GM12878 (cell line): ENCODE data around the gene MCOLN1. TPM values are rescaled to one million over a fixed set of nuclear protein-coding genes. Genes with fewer than 3 reads are reported as not detected.
A peak's percentile ranks its signal among the peaks of the same experiment; 100 is the strongest.

Source experiments
- ATAC-seq: fragments of 200-7000 bp; cut with Tn5 transposase; 3 replicates; pipeline ENCODE4 v1.9.1; 2020; ENCODE audit warnings: mild to moderate bottlenecking, moderate library complexity
- BruUV-seq: library from RNA; stranded (reverse); fragments of 400-500 nt; replicated peaks from 2 replicates; lab custom pipeline; 2021; lab: Mats Ljungman, UMichigan
- CTCF ChIA-PET: fragments of 300-600 bp; sonication (Branson Sonifier 250); formaldehyde crosslinking; extraction: SDS; loops from one replicate; lab custom pipeline; 2021; ENCODE audit warnings: inconsistent platforms; lab: Yijun Ruan, JAX
- POLR2A ChIA-PET: fragments of 350-600 bp; formaldehyde crosslinking; extraction: SDS; loops from one replicate; lab custom pipeline; 2021; ENCODE audit warnings: inconsistent platforms; lab: Charles Lee
- RAD21 ChIA-PET: fragments of 300-600 bp; sonication (Branson Sonifier 250); formaldehyde crosslinking; loops from one replicate; lab custom pipeline; 2023; ENCODE audit warnings: antibody characterized with exemption; ENCODE audit not compliant: unreplicated experiment; lab: Charles Lee
- SMC1A ChIA-PET: fragments of 300-600 bp; sonication (Branson Sonifier 250); formaldehyde crosslinking; loops from one replicate; lab custom pipeline; 2023; ENCODE audit not compliant: unreplicated experiment, uncharacterized antibody; lab: Charles Lee
- DNase-seq: peaks from one replicate; pipeline ENCODE4 v3.0.0-alpha.2; 2011; ENCODE audit warnings: low read depth, low spot score
- FAIRE-seq: peaks from 3 replicates; lab custom pipeline; 2011; peaks lifted over from hg19 to GRCh38; lab: Jason Lieb, UNC
- H2AFZ ChIP-seq: 2 replicates; pipeline ENCODE4 v1.6.0; 2011; ENCODE audit warnings: low read depth, low read length, control low read depth; ENCODE audit not compliant: control insufficient read depth
- H3K27ac ChIP-seq: 2 replicates; pipeline ENCODE4 v1.5.1; 2011; ENCODE audit warnings: control low read depth; ENCODE audit not compliant: control insufficient read depth, insufficient read depth
- H3K27me3 ChIP-seq, 2 experiments: replicated peaks in 1 of 2; 2 replicates each; pipeline versions ENCODE4 v1.6.0 to v1.6.1; 2011; ENCODE audit warnings: low read length in 1 of 2; ENCODE audit not compliant: control insufficient read depth in 2 of 2, insufficient read depth in 2 of 2
- H3K36me3 ChIP-seq, 2 experiments: 2 replicates each; pipeline ENCODE4 v1.5.1; 2011; ENCODE audit warnings: low read length in 1 of 2; ENCODE audit not compliant: control insufficient read depth in 2 of 2, insufficient read depth in 2 of 2
- H3K4me1 ChIP-seq: 2 replicates; pipeline ENCODE4 v1.6.1; 2011; ENCODE audit warnings: mild to moderate bottlenecking, low read length, moderate library complexity, mixed read lengths; ENCODE audit not compliant: control insufficient read depth, insufficient read depth
- H3K4me2 ChIP-seq: 2 replicates; pipeline ENCODE4 v1.6.0; 2011; ENCODE audit warnings: control low read depth; ENCODE audit not compliant: control insufficient read depth, insufficient read depth
- H3K4me3 ChIP-seq: fragments of 200-600 bp; sonication (generic); 2 replicates; pipeline ENCODE4 v1.5.1; 2016
- H3K79me2 ChIP-seq: 2 replicates; pipeline ENCODE4 v1.6.0; 2011; ENCODE audit warnings: low read length; ENCODE audit not compliant: control insufficient read depth, insufficient read depth
- H3K9ac ChIP-seq: 2 replicates; pipeline ENCODE4 v1.8.0; 2011; ENCODE audit warnings: low read length, control low read depth, mixed read lengths; ENCODE audit not compliant: control insufficient read depth, insufficient read depth
- H3K9me3 ChIP-seq: replicated peaks from 3 replicates; pipeline ENCODE4 v1.5.1; 2011; ENCODE audit warnings: mild to moderate bottlenecking, low read length; ENCODE audit not compliant: control insufficient read depth, insufficient read depth
- H4K20me1 ChIP-seq: 2 replicates; pipeline ENCODE4 v1.6.0; 2011; ENCODE audit not compliant: control insufficient read depth, insufficient read depth
- CHD2 ChIP-seq: IDR thresholded peaks from 2 replicates; pipeline ENCODE4 v1.6.1; 2011; ENCODE audit warnings: low read depth, low read length, improper control_type of control experiment, borderline replicate concordance
- CREM ChIP-seq: IDR thresholded peaks from 2 replicates; pipeline ENCODE4 v1.6.1; 2014; ENCODE audit warnings: antibody characterized with exemption, low read depth
- FOXM1 ChIP-seq: IDR thresholded peaks from 2 replicates; pipeline ENCODE4 v1.6.1; 2012; ENCODE audit warnings: low read depth, mild to moderate bottlenecking, inconsistent platforms, low read length, moderate library complexity
- GATAD2B ChIP-seq: fragments of 450-650 bp; conservative IDR thresholded peaks from 2 replicates; pipeline ENCODE4 v1.6.1; 2017; ENCODE audit warnings: low read depth, mild to moderate bottlenecking, moderate library complexity
- HCFC1 ChIP-seq: fragments of 150-350 bp; IDR thresholded peaks from 2 replicates; pipeline ENCODE4 v1.6.1; 2014; ENCODE audit warnings: low read length
- IKZF1 ChIP-seq: fragments of 450-650 bp; conservative IDR thresholded peaks from 2 replicates; pipeline ENCODE4 v1.6.1; 2017; ENCODE audit warnings: antibody characterized with exemption, mild to moderate bottlenecking
- KAT2A ChIP-seq: conservative IDR thresholded peaks from 2 replicates; pipeline ENCODE4 v1.6.1; 2011; ENCODE audit warnings: low read depth, low read length; ENCODE audit not compliant: control insufficient read depth
- PAX5 ChIP-seq: IDR thresholded peaks from 2 replicates; pipeline ENCODE4 v1.6.1; 2011; ENCODE audit warnings: low read depth, low read length, borderline replicate concordance
- POLR2AphosphoS5 ChIP-seq: IDR thresholded peaks from 2 replicates; pipeline ENCODE4 v1.6.1; 2011; ENCODE audit warnings: mild to moderate bottlenecking, low read length, inconsistent platforms
- SIN3A ChIP-seq: IDR thresholded peaks from 2 replicates; pipeline ENCODE4 v1.6.1; 2012; ENCODE audit warnings: low read depth, low read length, improper control_type of control experiment
- SP1 ChIP-seq: IDR thresholded peaks from one replicate; pipeline ENCODE4 v1.6.1; 2011; ENCODE audit warnings: low read depth, low read length
- SPI1 ChIP-seq: IDR thresholded peaks from 2 replicates; pipeline ENCODE4 v1.6.1; 2011; ENCODE audit warnings: low read depth, mild to moderate bottlenecking, low read length, moderate library complexity, borderline replicate concordance; ENCODE audit not compliant: insufficient read depth
- SUPT20H ChIP-seq: IDR thresholded peaks from 2 replicates; pipeline ENCODE4 v1.6.1; 2011; ENCODE audit warnings: low read depth, mild to moderate bottlenecking, low read length, moderate library complexity, borderline replicate concordance; ENCODE audit not compliant: control insufficient read depth
- TARDBP ChIP-seq: IDR thresholded peaks from 2 replicates; pipeline ENCODE4 v1.6.1; 2016; ENCODE audit warnings: borderline replicate concordance
- YY1 ChIP-seq: IDR thresholded peaks from 2 replicates; pipeline ENCODE4 v1.6.1; 2011; ENCODE audit warnings: low read depth, mild to moderate bottlenecking, low read length
- WGBS: methylation state at CpG from one replicate; pipeline ENCODE4 v1.1.6; 2016; ENCODE audit warnings: low lambda C conversion rate; ENCODE audit not compliant: insufficient replicate concordance, insufficient coverage; ENCODE audit errors: missing lambda C conversion rate; 5-methylcytosine and 5-hydroxymethylcytosine counted together
- in situ Hi-C: fragments of 300-500 bp; cut with MboI; formaldehyde crosslinking; loops from 9 replicates; pipeline ENCODE4 v1.14.3; 2018; ENCODE audit warnings: mixed read lengths
- intact Hi-C: fragments of 100-400 bp; cut with micrococcal nuclease; formaldehyde crosslinking; loops from one replicate; pipeline ENCODE4 v1.14.2; 2022; ENCODE audit not compliant: unreplicated experiment
- polyA plus RNA-seq, 11 experiments: library from polyadenylated mRNA; depleted of rRNA in 4 of 11; unstranded in 6 of 11; stranded (reverse) in 5 of 11; fragments of >200 nt; fragmentation: Nextera tagmentation in 4 of 11; fragmentation: Illumina TruSeq in 1 of 11; extraction: Ambion mirVana in 4 of 11; extraction: Trizol in 1 of 11; gene quantifications; 1 replicate in 1 of 11; 2 replicates in 10 of 11; pipeline versions ENCODE4 v1.2.1 to v1.2.3, GENCODE V29; 2011 to 2016; ENCODE audit warnings: inconsistent platforms in 2 of 11, missing spikeins in 2 of 11, low read depth in 1 of 11
- total RNA-seq, 4 experiments: library from RNA; depleted of rRNA in 3 of 4; stranded (reverse); fragments of >200 nt in 3 of 4; fragmentation: Illumina TruSeq in 1 of 4; extraction: Trizol in 1 of 4; gene quantifications; 2 replicates each; pipeline versions ENCODE4 v1.2.1 to v1.2.3, GENCODE V29; 2013 to 2021
- TF ChIP-seq, protein P1 (sequence below): fragments of 450-650 bp; IDR thresholded peaks from 2 replicates; pipeline ENCODE4 v1.6.1; 2017; ENCODE audit warnings: antibody characterized with exemption, mild to moderate bottlenecking, moderate library complexity
- TF ChIP-seq, protein P2 (sequence below): IDR thresholded peaks from 2 replicates; pipeline ENCODE4 v1.6.1; 2011; ENCODE audit warnings: borderline replicate concordance, low read depth, mild to moderate bottlenecking, moderate library complexity, mixed read lengths, low read length; ENCODE audit not compliant: insufficient read depth; ENCODE audit errors: extremely low read length
- TF ChIP-seq, protein P3 (sequence below): fragments of 450-650 bp; formaldehyde crosslinking; IDR thresholded peaks from 2 replicates; pipeline ENCODE4 v1.4.0; 2022; ENCODE audit warnings: mild to moderate bottlenecking, moderate library complexity

MCOLN1 gene
- total and polyA plus RNA-seq, 10 of the 15 experiments (the other 5 are each of a cell fraction or from before 2014, with no cell fraction given): 0.42 to 15.6 (median 4.9) TPM

DNA sequence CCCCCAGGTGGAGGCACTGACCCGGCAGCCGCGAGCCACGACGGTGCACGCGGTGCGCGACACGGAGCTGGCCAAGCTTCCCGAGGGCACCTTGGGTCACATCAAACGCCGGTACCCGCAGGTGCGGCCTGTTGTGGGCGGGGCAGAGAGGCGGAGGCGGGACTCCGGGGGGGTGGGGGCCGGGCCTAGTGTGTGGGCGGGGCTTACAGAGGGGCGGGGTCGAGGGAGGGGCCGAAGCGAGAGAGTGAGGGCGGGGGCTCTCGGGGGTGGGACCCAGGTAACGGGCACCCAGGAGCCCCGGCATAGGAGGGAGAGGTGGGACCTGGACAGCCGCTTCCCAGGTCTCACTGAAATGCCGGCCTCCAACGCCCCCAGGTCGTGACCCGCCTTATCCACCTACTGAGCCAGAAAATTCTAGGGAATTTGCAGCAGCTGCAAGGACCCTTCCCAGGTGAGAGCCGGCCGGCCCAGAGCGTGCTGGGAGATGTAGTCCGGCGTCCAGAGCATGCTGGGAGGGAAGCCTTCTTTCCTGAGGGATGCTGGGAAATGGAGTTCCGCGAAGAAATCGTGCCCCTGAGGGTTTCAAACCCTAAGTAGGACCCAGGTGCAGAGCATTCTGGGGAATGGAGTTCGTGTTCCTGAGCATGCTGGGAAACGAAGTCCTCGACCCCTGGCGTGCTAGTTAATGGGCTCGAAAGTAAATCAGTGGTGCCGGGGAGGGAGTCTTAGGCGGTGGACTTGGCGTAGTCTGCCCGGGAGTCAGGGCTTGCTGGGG is 28.8 kb downstream of the MCOLN1 start:
- Histone ChIP-seq H3K27ac (no peak overlapping the region), H4K20me1 (no peaks in the 10 kb centered on the region), H3K9ac (no peak overlapping the region), H3K4me2 (no peak overlapping the region), H3K79me2 (no peaks in the 10 kb centered on the region), H3K4me3 (no peak overlapping the region), H3K4me1 (no peaks in the 10 kb centered on the region; the same call in 1 of the 2 replicates), H2AFZ (no peak overlapping the region), H3K36me3 (peaks cover 7 to 8% of the 10 kb centered on the region in 2 experiments), H3K27me3 (no peaks in the 10 kb centered on the region), H3K9me3 (no peaks in the 10 kb centered on the region)
- DNase-seq (no peak), FAIRE-seq (no peak), ATAC-seq (peak; percentile 57)
- ChIA-PET SMC1A (no interaction called here), RAD21 (no interaction called here), CTCF (no interaction called here), POLR2A (no interaction called here)
- 77% methylated on average over 43 of the region's 51 CpGs for WGBS
- intact Hi-C loops: no loop called here
- no TSS peak for BruUV-seq
- in situ Hi-C loops: no loop called here
- TF ChIP-seq, protein P1, sequence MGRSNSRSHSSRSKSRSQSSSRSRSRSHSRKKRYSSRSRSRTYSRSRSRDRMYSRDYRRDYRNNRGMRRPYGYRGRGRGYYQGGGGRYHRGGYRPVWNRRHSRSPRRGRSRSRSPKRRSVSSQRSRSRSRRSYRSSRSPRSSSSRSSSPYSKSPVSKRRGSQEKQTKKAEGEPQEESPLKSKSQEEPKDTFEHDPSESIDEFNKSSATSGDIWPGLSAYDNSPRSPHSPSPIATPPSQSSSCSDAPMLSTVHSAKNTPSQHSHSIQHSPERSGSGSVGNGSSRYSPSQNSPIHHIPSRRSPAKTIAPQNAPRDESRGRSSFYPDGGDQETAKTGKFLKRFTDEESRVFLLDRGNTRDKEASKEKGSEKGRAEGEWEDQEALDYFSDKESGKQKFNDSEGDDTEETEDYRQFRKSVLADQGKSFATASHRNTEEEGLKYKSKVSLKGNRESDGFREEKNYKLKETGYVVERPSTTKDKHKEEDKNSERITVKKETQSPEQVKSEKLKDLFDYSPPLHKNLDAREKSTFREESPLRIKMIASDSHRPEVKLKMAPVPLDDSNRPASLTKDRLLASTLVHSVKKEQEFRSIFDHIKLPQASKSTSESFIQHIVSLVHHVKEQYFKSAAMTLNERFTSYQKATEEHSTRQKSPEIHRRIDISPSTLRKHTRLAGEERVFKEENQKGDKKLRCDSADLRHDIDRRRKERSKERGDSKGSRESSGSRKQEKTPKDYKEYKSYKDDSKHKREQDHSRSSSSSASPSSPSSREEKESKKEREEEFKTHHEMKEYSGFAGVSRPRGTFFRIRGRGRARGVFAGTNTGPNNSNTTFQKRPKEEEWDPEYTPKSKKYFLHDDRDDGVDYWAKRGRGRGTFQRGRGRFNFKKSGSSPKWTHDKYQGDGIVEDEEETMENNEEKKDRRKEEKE: no peak
- TF ChIP-seq SIN3A (no peak), CREM (peak; percentile 66; the same call in 1 of the 2 replicates), SUPT20H (no peak), PAX5 (no peak), IKZF1 (peak; percentile 65), POLR2AphosphoS5 (no peak), KAT2A (no peak), HCFC1 (peak; percentile 79), SP1 (no peak), YY1 (0 out of 2 replicates have a peak, but pooled peaks have one; percentile 42), TARDBP (peak; percentile 68; the same call in 1 of the 2 replicates), GATAD2B (no peak), FOXM1 (no peak), SPI1 (no peak), CHD2 (no peak)
- TF ChIP-seq, protein P2, sequence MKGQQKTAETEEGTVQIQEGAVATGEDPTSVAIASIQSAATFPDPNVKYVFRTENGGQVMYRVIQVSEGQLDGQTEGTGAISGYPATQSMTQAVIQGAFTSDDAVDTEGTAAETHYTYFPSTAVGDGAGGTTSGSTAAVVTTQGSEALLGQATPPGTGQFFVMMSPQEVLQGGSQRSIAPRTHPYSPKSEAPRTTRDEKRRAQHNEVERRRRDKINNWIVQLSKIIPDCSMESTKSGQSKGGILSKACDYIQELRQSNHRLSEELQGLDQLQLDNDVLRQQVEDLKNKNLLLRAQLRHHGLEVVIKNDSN: no peak
- TF ChIP-seq, protein P3, sequence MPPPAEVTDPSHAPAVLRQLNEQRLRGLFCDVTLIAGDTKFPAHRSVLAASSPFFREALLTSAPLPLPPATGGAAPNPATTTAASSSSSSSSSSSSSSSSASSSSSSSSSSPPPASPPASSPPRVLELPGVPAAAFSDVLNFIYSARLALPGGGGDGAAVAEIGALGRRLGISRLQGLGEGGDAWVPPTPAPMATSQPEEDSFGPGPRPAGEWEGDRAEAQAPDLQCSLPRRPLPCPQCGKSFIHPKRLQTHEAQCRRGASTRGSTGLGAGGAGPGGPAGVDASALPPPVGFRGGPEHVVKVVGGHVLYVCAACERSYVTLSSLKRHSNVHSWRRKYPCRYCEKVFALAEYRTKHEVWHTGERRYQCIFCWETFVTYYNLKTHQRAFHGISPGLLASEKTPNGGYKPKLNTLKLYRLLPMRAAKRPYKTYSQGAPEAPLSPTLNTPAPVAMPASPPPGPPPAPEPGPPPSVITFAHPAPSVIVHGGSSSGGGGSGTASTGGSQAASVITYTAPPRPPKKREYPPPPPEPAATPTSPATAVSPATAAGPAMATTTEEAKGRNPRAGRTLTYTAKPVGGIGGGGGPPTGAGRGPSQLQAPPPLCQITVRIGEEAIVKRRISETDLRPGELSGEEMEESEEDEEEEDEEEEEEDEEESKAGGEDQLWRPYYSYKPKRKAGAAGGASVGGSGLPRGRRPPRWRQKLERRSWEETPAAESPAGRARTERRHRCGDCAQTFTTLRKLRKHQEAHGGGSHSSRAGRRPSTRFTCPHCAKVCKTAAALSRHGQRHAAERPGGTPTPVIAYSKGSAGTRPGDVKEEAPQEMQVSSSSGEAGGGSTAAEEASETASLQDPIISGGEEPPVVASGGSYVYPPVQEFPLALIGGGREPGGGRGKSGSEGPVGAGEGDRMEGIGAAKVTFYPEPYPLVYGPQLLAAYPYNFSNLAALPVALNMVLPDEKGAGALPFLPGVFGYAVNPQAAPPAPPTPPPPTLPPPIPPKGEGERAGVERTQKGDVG: no peak
